IgD-negative memory B cell (primary cell): ENCODE data around the gene INTS2. TPM values are rescaled to one million over a fixed set of nuclear protein-coding genes. Genes with fewer than 3 reads are reported as not detected.
A peak's percentile ranks its signal among the peaks of the same experiment; 100 is the strongest.
"Not testable (repeated sequence)": the region's sequence is repeated elsewhere in the genome, so short reads cannot be mapped to it uniquely, and the experiment has no call there.

Experiments
- H3K27ac Mint-ChIP-seq, 3 donors: one replicate each; pipeline ENCODE4 v1.8.0; 2020 to 2022; ENCODE audit warnings: mild to moderate bottlenecking in 3 of 3, mixed read lengths in 3 of 3, moderate library complexity in 1 of 3
- H3K27me3 Mint-ChIP-seq: one replicate; pipeline ENCODE4 v1.8.0; 2021; ENCODE audit warnings: mixed read lengths
- H3K36me3 Mint-ChIP-seq: one replicate; pipeline ENCODE4 v1.8.0; 2020; ENCODE audit warnings: mild to moderate bottlenecking, mixed read lengths
- H3K4me1 Mint-ChIP-seq, 3 donors: one replicate each; pipeline ENCODE4 v1.8.0; 2020 to 2022; ENCODE audit warnings: mixed read lengths in 3 of 3, mild to moderate bottlenecking in 1 of 3
- H3K4me3 Mint-ChIP-seq, 4 donors: one replicate each; pipeline ENCODE4 v1.8.0; 2020 to 2022; ENCODE audit warnings: mild to moderate bottlenecking in 4 of 4, mixed read lengths in 4 of 4, moderate library complexity in 3 of 4
- H3K9me3 Mint-ChIP-seq, 3 donors: one replicate each; pipeline ENCODE4 v1.8.0; 2020 to 2021; ENCODE audit warnings: mixed read lengths in 3 of 3, mild to moderate bottlenecking in 1 of 3
- polyA plus RNA-seq: library from polyadenylated mRNA; unstranded; fragments of 300-500 nt; fragmentation: Illumina TruSeq; gene quantifications from one replicate; pipeline ENCODE4 v1.2.3, GENCODE V29; 2021

The INTS2 gene
- polyA plus RNA-seq, 1 donor from 2014 or later = 2.9 TPM

DNA sequence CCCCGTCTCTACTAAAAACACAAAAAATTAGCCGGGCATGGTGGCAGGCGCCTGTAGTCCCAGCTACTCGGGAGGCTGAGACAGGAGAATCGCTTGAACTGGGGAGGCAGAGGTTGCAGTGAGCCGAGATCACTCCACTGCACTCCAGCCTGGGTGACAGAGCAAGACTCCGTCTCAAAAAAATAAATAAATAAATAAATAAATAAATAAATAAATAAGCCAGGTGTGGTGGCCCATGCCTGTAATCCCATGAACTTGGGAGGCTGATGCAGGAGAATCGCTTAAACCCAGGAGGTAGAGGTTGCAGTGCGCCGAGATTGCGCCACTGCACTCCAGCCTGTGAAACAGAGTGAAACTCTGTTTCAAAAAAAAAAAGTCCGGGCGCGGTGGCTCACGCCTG lies 12.6 kb downstream of the INTS2 start:
- H3K9me3 Mint-ChIP-seq, H3K27me3 Mint-ChIP-seq: not testable (repeated sequence)
- H3K36me3 Mint-ChIP-seq = peaks cover 17% of the 10 kb centered on the region

GRCh38 chr17:61908292-61909037 lies 19.3 kb downstream of the INTS2 start:
- Mint-ChIP-seq H3K36me3 (peaks cover 9% of the 10 kb centered on the region), H3K27ac (no peak overlapping the region), H3K9me3 (no peaks in the 10 kb centered on the region), H3K27me3 (no peaks in the 10 kb centered on the region), H3K4me1 (peaks cover 4 to 9% (median 5%) of the 10 kb centered on the region in 3 donors), H3K4me3 (no peak overlapping the region)

More for the DNA sequence above, 12.6 kb downstream of the INTS2 start:
- H3K27ac Mint-ChIP-seq, H3K4me1 Mint-ChIP-seq, H3K4me3 Mint-ChIP-seq: not testable (repeated sequence)

- Mint-ChIP-seq H3K4me3 (no peak overlapping the region), H3K36me3 (peaks cover 9% of the 10 kb centered on the region), H3K27me3 (no peaks in the 10 kb centered on the region), H3K27ac (no peak overlapping the region), H3K9me3 (no peaks in the 10 kb centered on the region), H3K4me1 (peaks cover 4 to 10% (median 6%) of the 10 kb centered on the region in 3 donors)
Measured at GRCh38 chr17:61907361-61907760, 20.4 kb downstream of the INTS2 start.

GRCh38 chr17:61904094-61904710 lies 23.6 kb downstream of the INTS2 start:
- Mint-ChIP-seq H3K9me3 (no peaks in the 10 kb centered on the region), H3K4me3 (peak overlapping the region; percentile 5 to 85 (median 72)), H3K36me3 (peaks cover 7% of the 10 kb centered on the region)

DNA sequence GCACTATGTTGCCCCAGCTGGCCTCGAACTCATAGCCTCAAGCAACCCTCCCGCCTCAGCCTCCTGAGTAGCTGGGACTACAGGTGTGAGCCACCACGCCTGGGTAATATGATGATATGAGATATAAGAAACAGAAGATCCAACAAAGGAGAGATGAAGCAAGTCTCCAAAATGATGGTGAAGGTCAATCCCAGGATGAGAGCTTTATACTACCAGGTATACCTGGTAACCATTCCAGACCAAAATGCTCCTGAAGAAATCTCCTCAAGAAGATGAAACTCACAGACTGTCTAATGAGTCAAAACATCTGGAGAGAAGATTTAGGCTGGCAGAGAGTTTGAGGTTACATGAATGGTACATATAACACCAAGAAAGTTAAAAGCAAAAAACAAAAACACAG lies 24.5 kb downstream of the INTS2 start:
- peaks cover 4 to 10% (median 6%) of the 10 kb centered on the region in 3 donors for H3K4me1 Mint-ChIP-seq

More at GRCh38 chr17:61904094-61904710, 23.6 kb downstream of the INTS2 start:
- no peaks in the 10 kb centered on the region for H3K27me3 Mint-ChIP-seq
- peak overlapping the region; percentile 47 to 99 (median 75) for H3K27ac Mint-ChIP-seq
- H3K4me1 Mint-ChIP-seq = peaks cover 4 to 10% (median 6%) of the 10 kb centered on the region in 3 donors

GRCh38 chr17:61897548-61898180 lies 30.1 kb downstream of the INTS2 start:
- no peak overlapping the region for H3K27ac Mint-ChIP-seq

More for the DNA sequence above, 24.5 kb downstream of the INTS2 start:
- Mint-ChIP-seq H3K4me3 (no peak overlapping the region), H3K27ac (no peak overlapping the region), H3K27me3 (no peaks in the 10 kb centered on the region), H3K36me3 (peaks cover 10% of the 10 kb centered on the region), H3K9me3 (no peaks in the 10 kb centered on the region)

DNA sequence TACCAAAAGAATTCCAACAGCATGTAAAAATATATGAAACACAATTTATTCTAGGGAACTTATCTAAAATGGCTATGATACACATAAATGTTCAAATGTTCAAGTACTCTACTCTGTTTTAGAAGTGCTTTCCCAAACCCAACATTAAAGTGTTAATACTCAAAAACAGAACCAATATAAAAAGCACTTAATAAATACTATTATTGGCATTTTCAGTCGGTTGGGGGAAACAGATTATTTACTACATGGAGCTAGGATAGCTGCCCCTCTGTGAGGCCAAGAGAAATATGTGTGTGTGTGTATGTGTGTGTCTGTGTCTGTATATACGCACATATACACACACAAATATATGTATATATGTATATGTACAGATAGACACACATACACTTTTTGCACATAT lies 32.4 kb downstream of the INTS2 start:
- Mint-ChIP-seq H3K27ac (no peak overlapping the region), H3K36me3 (peaks cover 10% of the 10 kb centered on the region), H3K27me3 (no peaks in the 10 kb centered on the region), H3K9me3 (no peaks in the 10 kb centered on the region), H3K4me3 (no peak overlapping the region), H3K4me1 (no peaks in the 10 kb centered on the region)

More at GRCh38 chr17:61897548-61898180, 30.1 kb downstream of the INTS2 start:
- Mint-ChIP-seq H3K36me3 (peaks cover 11% of the 10 kb centered on the region), H3K4me1 (no peaks in the 10 kb centered on the region), H3K27me3 (no peaks in the 10 kb centered on the region), H3K4me3 (no peak overlapping the region), H3K9me3 (no peaks in the 10 kb centered on the region)

DNA sequence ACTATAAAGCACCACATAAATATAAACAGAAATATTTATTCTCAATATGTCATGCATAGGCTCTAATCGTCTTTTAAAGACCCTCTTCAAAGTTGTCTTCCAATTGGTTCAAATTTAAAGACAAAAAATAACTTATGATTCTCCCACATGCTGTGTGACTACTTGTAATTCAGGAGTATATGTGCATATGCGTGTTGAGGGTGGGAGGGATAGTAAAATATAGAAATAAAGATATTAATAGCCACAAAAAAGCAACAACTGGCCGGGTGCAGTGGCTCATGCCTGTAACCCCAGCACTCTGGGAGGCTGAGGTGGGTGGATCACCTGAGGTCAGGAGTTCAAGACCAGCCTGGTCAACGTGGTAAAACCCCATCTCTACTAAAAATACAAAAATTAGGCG lies 33.5 kb downstream of the INTS2 start:
- H3K4me1 Mint-ChIP-seq, H3K4me3 Mint-ChIP-seq, H3K27ac Mint-ChIP-seq, H3K27me3 Mint-ChIP-seq, H3K36me3 Mint-ChIP-seq, H3K9me3 Mint-ChIP-seq: not testable (repeated sequence)

- not testable (repeated sequence) for H3K27ac Mint-ChIP-seq, H3K4me3 Mint-ChIP-seq, H3K9me3 Mint-ChIP-seq, H3K36me3 Mint-ChIP-seq, H3K27me3 Mint-ChIP-seq, H3K4me1 Mint-ChIP-seq
Measured at GRCh38 chr17:61887733-61888132, 40.0 kb downstream of the INTS2 start.

GRCh38 chr17:61885865-61886264 lies 41.9 kb downstream of the INTS2 start:
- not testable (repeated sequence) for H3K27ac Mint-ChIP-seq, H3K4me3 Mint-ChIP-seq, H3K27me3 Mint-ChIP-seq, H3K36me3 Mint-ChIP-seq, H3K9me3 Mint-ChIP-seq, H3K4me1 Mint-ChIP-seq

DNA sequence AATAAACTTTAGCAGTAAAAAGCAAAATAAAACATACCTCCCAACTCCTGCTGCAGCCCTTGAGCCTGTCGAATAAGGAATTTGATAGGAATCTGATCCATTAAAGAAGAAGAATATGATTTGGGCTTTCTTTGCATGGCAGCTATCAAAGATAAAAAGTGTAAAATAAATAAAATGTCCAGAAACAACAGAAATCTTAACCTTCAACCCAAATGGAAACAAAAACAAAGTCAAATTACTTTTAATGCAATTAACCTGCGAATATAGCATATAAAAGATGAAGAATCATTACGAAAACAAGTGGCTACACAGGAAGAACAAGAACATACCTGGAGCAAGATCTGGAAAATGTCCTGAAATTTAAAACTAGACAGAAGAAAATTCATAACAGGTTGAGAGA lies 42.9 kb downstream of the INTS2 start:
- H3K27ac Mint-ChIP-seq = no peak overlapping the region
- no peaks in the 10 kb centered on the region for H3K4me1 Mint-ChIP-seq
- H3K9me3 Mint-ChIP-seq = no peaks in the 10 kb centered on the region
- H3K27me3 Mint-ChIP-seq = no peaks in the 10 kb centered on the region
- no peak overlapping the region for H3K4me3 Mint-ChIP-seq
- H3K36me3 Mint-ChIP-seq = peaks cover 6% of the 10 kb centered on the region

DNA sequence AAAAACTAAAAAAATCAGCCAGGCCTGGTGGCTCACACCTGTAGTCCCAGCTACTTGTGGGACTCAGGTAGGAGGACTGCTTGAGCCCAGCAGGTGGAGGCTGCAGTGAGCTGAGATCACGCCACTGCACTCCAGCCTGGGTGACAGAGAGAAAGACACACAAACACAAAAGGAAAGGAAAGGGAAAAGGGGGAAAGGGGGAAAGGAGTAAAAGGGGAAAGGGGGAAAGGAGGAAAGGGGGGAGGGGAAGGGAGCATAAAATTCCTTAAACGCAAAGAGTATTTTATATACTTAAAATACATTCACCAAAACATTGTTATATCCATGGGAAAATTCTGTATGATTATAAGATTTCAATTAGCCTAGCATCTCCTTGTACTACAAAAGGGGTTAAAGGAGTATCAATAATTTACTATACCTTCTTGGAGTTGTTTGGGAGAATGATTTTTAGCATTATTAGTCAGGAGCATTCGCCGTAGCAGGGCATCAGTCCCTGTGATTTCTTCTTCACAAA lies 47.1 kb downstream of the INTS2 start:
- no peaks in the 10 kb centered on the region for H3K27me3 Mint-ChIP-seq
- H3K36me3 Mint-ChIP-seq = no peaks in the 10 kb centered on the region
- no peaks in the 10 kb centered on the region for H3K4me1 Mint-ChIP-seq
- no peaks in the 10 kb centered on the region for H3K9me3 Mint-ChIP-seq
- H3K4me3 Mint-ChIP-seq = no peak overlapping the region
- H3K27ac Mint-ChIP-seq = no peak overlapping the region

- H3K4me3 Mint-ChIP-seq = no peak overlapping the region
- no peaks in the 10 kb centered on the region for H3K4me1 Mint-ChIP-seq
- H3K36me3 Mint-ChIP-seq = no peaks in the 10 kb centered on the region
- no peak overlapping the region for H3K27ac Mint-ChIP-seq
- no peaks in the 10 kb centered on the region for H3K9me3 Mint-ChIP-seq
- no peaks in the 10 kb centered on the region for H3K27me3 Mint-ChIP-seq
Measured at GRCh38 chr17:61878984-61879612, 48.7 kb downstream of the INTS2 start.

GRCh38 chr17:61878520-61878919 lies 49.3 kb downstream of the INTS2 start:
- no peak overlapping the region for H3K27ac Mint-ChIP-seq
- H3K9me3 Mint-ChIP-seq = no peaks in the 10 kb centered on the region
- no peaks in the 10 kb centered on the region for H3K4me1 Mint-ChIP-seq
- no peak overlapping the region for H3K4me3 Mint-ChIP-seq
- H3K27me3 Mint-ChIP-seq = no peaks in the 10 kb centered on the region
- no peaks in the 10 kb centered on the region for H3K36me3 Mint-ChIP-seq

DNA sequence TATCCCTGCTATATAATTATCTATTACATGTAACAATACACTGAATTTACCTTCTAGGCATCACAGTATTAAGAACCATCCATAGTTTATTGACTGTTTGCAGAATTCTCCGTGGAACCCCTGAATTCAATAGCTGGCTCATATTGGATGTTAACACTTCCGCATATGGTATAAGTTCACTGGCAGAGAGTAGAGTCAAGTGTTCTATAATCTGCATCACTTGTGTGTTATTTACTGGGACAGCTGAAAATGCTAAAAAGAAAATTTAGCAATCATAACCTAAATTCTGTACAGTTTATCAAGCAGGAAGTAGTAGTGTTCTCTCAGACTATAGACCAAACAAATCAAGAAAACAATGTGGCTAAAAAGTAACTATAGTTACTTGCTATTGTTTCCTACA lies 49.9 kb downstream of the INTS2 start:
- Mint-ChIP-seq H3K9me3 (no peaks in the 10 kb centered on the region), H3K27ac (no peak overlapping the region), H3K27me3 (no peaks in the 10 kb centered on the region), H3K36me3 (no peaks in the 10 kb centered on the region), H3K4me3 (no peak overlapping the region), H3K4me1 (no peaks in the 10 kb centered on the region)
